IMR-90 (cell line): ENCODE measurements around the gene BRAT1. TPM values are rescaled to one million over a fixed set of nuclear protein-coding genes. Genes with fewer than 3 reads are reported as not detected.

Experiments used
- ATAC-seq: fragments of 200-7000 bp; cut with Tn5 transposase; 2 replicates; pipeline ENCODE4 v1.9.1; 2020; ENCODE audit warnings: low read depth, mild to moderate bottlenecking, moderate library complexity
- BruUV-seq: library from RNA; stranded (reverse); fragments of 400-500 nt; replicated peaks from 2 replicates; lab custom pipeline; 2021; lab: Mats Ljungman, UMichigan
- CTCF ChIA-PET: fragments of 300-600 bp; formaldehyde crosslinking; extraction: SDS; loops from one replicate; lab custom pipeline; 2021; ENCODE audit warnings: antibody characterized with exemption; lab: Yijun Ruan, JAX
- POLR2A ChIA-PET: fragments of 300-600 bp; sonication (Branson Sonifier 250); formaldehyde crosslinking; loops from one replicate; lab custom pipeline; 2022; ENCODE audit warnings: antibody characterized with exemption; ENCODE audit not compliant: unreplicated experiment; lab: Charles Lee
- DNase-seq: peaks from one replicate; pipeline ENCODE4 v3.0.0; 2013
- H2AFZ ChIP-seq: replicated peaks from 2 replicates; pipeline ENCODE3; 2013; ENCODE audit warnings: low read length, mild to moderate bottlenecking; ENCODE audit not compliant: poor library complexity
- H2AK5ac ChIP-seq: 2 replicates; pipeline ENCODE4 v1.6.1; 2013; ENCODE audit warnings: low read depth, low read length, inconsistent platforms
- H2AK9ac ChIP-seq: replicated peaks from 2 replicates; pipeline ENCODE3; 2013; ENCODE audit warnings: mild to moderate bottlenecking, low read depth, low read length, moderate library complexity; ENCODE audit not compliant: poor library complexity
- H2BK120ac ChIP-seq: 2 replicates; pipeline ENCODE4 v1.6.1; 2013; ENCODE audit warnings: low read depth, low read length, inconsistent platforms
- H2BK15ac ChIP-seq: 3 replicates; pipeline ENCODE4 v1.6.1; 2013; ENCODE audit warnings: low read depth, low read length, inconsistent platforms
- H2BK20ac ChIP-seq: 2 replicates; pipeline ENCODE4 v1.6.1; 2013; ENCODE audit warnings: low read depth, mild to moderate bottlenecking, inconsistent platforms, low read length, moderate library complexity
- H2BK5ac ChIP-seq: 2 replicates; pipeline ENCODE4 v1.6.1; 2013; ENCODE audit warnings: mild to moderate bottlenecking, low read depth, low read length, inconsistent platforms; ENCODE audit not compliant: poor library complexity, severe bottlenecking
- H3K14ac ChIP-seq: replicated peaks from 2 replicates; pipeline ENCODE4 v1.6.1; 2013; ENCODE audit warnings: low read depth, low read length, inconsistent platforms
- H3K18ac ChIP-seq: 2 replicates; pipeline ENCODE4 v1.6.1; 2013; ENCODE audit warnings: low read depth, low read length, control low read depth
- H3K23ac ChIP-seq: 2 replicates; pipeline ENCODE4 v1.6.1; 2013; ENCODE audit warnings: low read depth, low read length, inconsistent platforms
- H3K27ac ChIP-seq: 2 replicates; pipeline ENCODE4 v1.5.1; 2013; ENCODE audit warnings: mild to moderate bottlenecking, control low read depth, low read length; ENCODE audit not compliant: insufficient read depth
- H3K27me3 ChIP-seq: 2 replicates; pipeline ENCODE4 v1.6.1; 2013; ENCODE audit warnings: low read length; ENCODE audit not compliant: control insufficient read depth, insufficient read depth
- H3K36me3 ChIP-seq: 2 replicates; pipeline ENCODE4 v1.6.1; 2013; ENCODE audit warnings: low read length, mixed read lengths; ENCODE audit not compliant: control insufficient read depth, insufficient read depth
- H3K4ac ChIP-seq: 2 replicates; pipeline ENCODE4 v1.6.1; 2013; ENCODE audit warnings: low read depth, low read length, inconsistent platforms
- H3K4me1 ChIP-seq: 2 replicates; pipeline ENCODE4 v1.6.1; 2013; ENCODE audit warnings: low read length, mixed read lengths; ENCODE audit not compliant: control insufficient read depth, insufficient read depth
- H3K4me2 ChIP-seq: 2 replicates; pipeline ENCODE4 v1.6.1; 2013; ENCODE audit warnings: low read depth, mild to moderate bottlenecking, control low read depth, low read length, moderate library complexity
- H3K4me3 ChIP-seq: 2 replicates; pipeline ENCODE4 v1.5.1; 2013; ENCODE audit warnings: low read depth, mild to moderate bottlenecking, control low read depth, low read length, moderate library complexity; ENCODE audit not compliant: insufficient read depth
- H3K56ac ChIP-seq: 2 replicates; pipeline ENCODE4 v1.6.1; 2013; ENCODE audit warnings: low read length, inconsistent platforms; ENCODE audit not compliant: insufficient read depth; ENCODE audit errors: extremely low read depth
- H3K79me1 ChIP-seq, 2 experiments: 2 replicates each; pipeline ENCODE4 v1.6.1; 2013; ENCODE audit warnings: low read length in 2 of 2, inconsistent platforms in 1 of 2, low read depth in 1 of 2
- H3K9ac ChIP-seq: 2 replicates; pipeline ENCODE4 v1.6.1; 2013; ENCODE audit warnings: low read depth, low read length, control low read depth
- H3K9me1 ChIP-seq: 2 replicates; pipeline ENCODE4 v1.6.1; 2013; ENCODE audit warnings: low read length, inconsistent platforms; ENCODE audit not compliant: insufficient read depth
- H3K9me3 ChIP-seq: 2 replicates; pipeline ENCODE4 v1.6.1; 2013; ENCODE audit warnings: low read length; ENCODE audit not compliant: control insufficient read depth, insufficient read depth
- H4K20me1 ChIP-seq: 2 replicates; pipeline ENCODE4 v1.6.1; 2013; ENCODE audit warnings: low read length, inconsistent platforms; ENCODE audit not compliant: insufficient read depth
- H4K5ac ChIP-seq: 2 replicates; pipeline ENCODE4 v1.6.1; 2013; ENCODE audit warnings: mild to moderate bottlenecking, low read depth, low read length, control low read depth
- H4K8ac ChIP-seq, 2 experiments: 2 replicates each; pipeline ENCODE4 v1.6.1; 2013; ENCODE audit warnings: low read depth in 2 of 2, low read length in 2 of 2, control low read depth in 1 of 2, inconsistent platforms in 1 of 2
- H4K91ac ChIP-seq: 2 replicates; pipeline ENCODE4 v1.6.1; 2013; ENCODE audit warnings: low read depth, low read length, inconsistent platforms; ENCODE audit not compliant: insufficient read depth
- BHLHE40 ChIP-seq: fragments of 150-350 bp; IDR thresholded peaks from 2 replicates; pipeline ENCODE4 v1.6.1; 2016; ENCODE audit warnings: mild to moderate bottlenecking, low read depth, low read length
- CTCF ChIP-seq: conservative IDR thresholded peaks from 2 replicates; pipeline ENCODE4 v1.5.1; 2012; ENCODE audit warnings: mild to moderate bottlenecking, low read depth, low read length, improper control_type of control experiment
- ELK1 ChIP-seq: fragments of 150-350 bp; IDR thresholded peaks from 2 replicates; pipeline ENCODE4 v1.6.1; 2016; ENCODE audit warnings: low read depth, mild to moderate bottlenecking, low read length, moderate library complexity, borderline replicate concordance
- FOS ChIP-seq: fragments of 150-350 bp; IDR thresholded peaks from 2 replicates; pipeline ENCODE4 v1.6.1; 2016; ENCODE audit warnings: low read depth, low read length
- MAFK ChIP-seq: IDR thresholded peaks from 2 replicates; pipeline ENCODE4 v1.6.1; 2012; ENCODE audit warnings: low read depth, low read length, improper control_type of control experiment
- MAZ ChIP-seq: IDR thresholded peaks from 2 replicates; pipeline ENCODE4 v1.6.1; 2012; ENCODE audit warnings: low read depth, mild to moderate bottlenecking, low read length, improper control_type of control experiment, moderate library complexity, borderline replicate concordance
- MXI1 ChIP-seq: IDR thresholded peaks from 2 replicates; pipeline ENCODE4 v1.6.1; 2012; ENCODE audit warnings: low read depth, mild to moderate bottlenecking, low read length, moderate library complexity, borderline replicate concordance
- NFE2L2 ChIP-seq: fragments of 150-350 bp; IDR thresholded peaks from 2 replicates; pipeline ENCODE4 v1.6.1; 2016; ENCODE audit warnings: low read depth, mild to moderate bottlenecking, low read length
- POLR2A ChIP-seq: IDR thresholded peaks from 2 replicates; pipeline ENCODE4 v1.6.1; 2012; ENCODE audit warnings: mild to moderate bottlenecking, low read depth, low read length
- RAD21 ChIP-seq: IDR thresholded peaks from 2 replicates; pipeline ENCODE4 v1.6.1; 2012; ENCODE audit warnings: low read length, improper control_type of control experiment
- RCOR1 ChIP-seq: IDR thresholded peaks from 2 replicates; pipeline ENCODE4 v1.6.1; 2012; ENCODE audit warnings: mild to moderate bottlenecking, low read length, improper control_type of control experiment; ENCODE audit not compliant: insufficient replicate concordance
- RFX5 ChIP-seq: IDR thresholded peaks from 2 replicates; pipeline ENCODE4 v1.8.0; 2012; ENCODE audit warnings: low read depth, mild to moderate bottlenecking, low read length, moderate library complexity
- SMC3 ChIP-seq: fragments of 150-350 bp; IDR thresholded peaks from 2 replicates; pipeline ENCODE4 v1.6.1; 2016; ENCODE audit warnings: low read depth, mild to moderate bottlenecking, antibody characterized with exemption, low read length, moderate library complexity
- USF2 ChIP-seq: fragments of 150-350 bp; IDR thresholded peaks from 2 replicates; pipeline ENCODE4 v1.6.1; 2017; ENCODE audit warnings: mild to moderate bottlenecking, antibody characterized with exemption, low read length, low read depth
- WGBS, 2 experiments: methylation state at CpG; one replicate each; pipeline versions ENCODE4 v1.1.5 to v1.1.7; 2013; ENCODE audit warnings: missing lambda C conversion rate in 2 of 2; ENCODE audit not compliant: insufficient read length in 1 of 2; ENCODE audit errors: extremely low coverage in 2 of 2; 5-methylcytosine and 5-hydroxymethylcytosine counted together
- dilution Hi-C: fragments of 300-500 bp; cut with HindIII; formaldehyde crosslinking; loops from one replicate; pipeline ENCODE4 v1.14.3; 2018; ENCODE audit warnings: low sequenced_read_pairs; ENCODE audit not compliant: unreplicated experiment
- in situ Hi-C: fragments of 300-500 bp; cut with MboI; formaldehyde crosslinking; loops from 3 replicates; pipeline ENCODE4 v1.14.3; 2019; ENCODE audit warnings: low sequenced_read_pairs, inconsistent platforms, mixed read lengths
- intact Hi-C: fragments of 100-400 bp; cut with micrococcal nuclease; formaldehyde crosslinking; loops from 2 replicates; pipeline ENCODE4 v1.10.0; 2022
- polyA plus RNA-seq, 3 experiments: library from polyadenylated mRNA; depleted of rRNA; stranded (reverse); fragments of >200 nt; gene quantifications; 2 replicates each; pipeline ENCODE4 v1.2.3, GENCODE V29; 2012; ENCODE audit warnings: low replicate concordance in 1 of 3
- total RNA-seq: library from RNA; depleted of rRNA; stranded (reverse); fragments of >200 nt; gene quantifications from 2 replicates; pipeline ENCODE4 v1.2.3, GENCODE V29; 2012

The BRAT1 gene
- total and polyA plus RNA-seq, 2 of the 4 experiments (the other 2 are of a cell fraction), result 6.8 to 21.9 TPM

DNA sequence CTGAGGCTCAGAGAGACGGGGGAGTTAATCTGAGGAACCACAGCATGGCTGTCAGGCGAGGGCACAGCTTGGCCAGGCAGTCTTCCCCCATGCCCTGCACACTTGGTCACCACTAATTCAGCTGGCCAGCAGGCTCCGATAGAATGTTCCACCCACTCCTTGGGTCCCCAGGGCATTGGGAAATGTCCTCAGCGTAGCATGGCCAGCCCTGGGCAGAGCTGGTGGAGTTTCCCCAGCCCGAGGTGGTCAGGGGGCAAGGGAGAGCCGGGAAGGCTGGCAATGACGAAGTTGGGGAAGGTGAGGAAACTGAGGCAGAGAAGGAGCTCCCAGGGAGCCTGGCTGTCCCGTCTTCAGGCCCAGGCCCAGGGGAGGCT, 67.1 kb downstream of the BRAT1 start:
- Histone ChIP-seq H2BK15ac (no peak overlapping the region), H3K27ac (no peak overlapping the region), H3K9me3 (no peaks in the 10 kb centered on the region), H2AK9ac (no peak overlapping the region), H2BK120ac (no peak overlapping the region), H3K18ac (no peak overlapping the region), H3K14ac (no peak overlapping the region), H3K9me1 (0 out of 2 replicates have a peak, but pooled peaks cover 4% of the 10 kb centered on the region), H4K20me1 (no peaks in the 10 kb centered on the region), H3K27me3 (peaks cover 3% of the 10 kb centered on the region; the same call in 1 of the 2 replicates), H3K36me3 (no peaks in the 10 kb centered on the region), H3K79me1 (no peaks in the 10 kb centered on the region), H3K23ac (no peak overlapping the region), H3K4me3 (no peak overlapping the region), H3K9ac (no peak overlapping the region), H3K4me1 (peaks cover 2% of the 10 kb centered on the region), H2BK5ac (no peak overlapping the region), H3K4me2 (no peak overlapping the region), H4K91ac (no peak overlapping the region), H2AFZ (peak overlapping the region; percentile 21), H4K5ac (no peak overlapping the region), H4K8ac (no peak overlapping the region), H2BK20ac (no peak overlapping the region), H2AK5ac (no peak overlapping the region), H3K4ac (no peak overlapping the region), H3K56ac (no peak overlapping the region)
- dilution Hi-C loops, result no loop called here
- TF ChIP-seq FOS (no peak), RFX5 (no peak), MAZ (no peak), RCOR1 (no peak), CTCF (no peak), USF2 (no peak), BHLHE40 (no peak), SMC3 (no peak), POLR2A (no peak), MXI1 (no peak), RAD21 (no peak), ELK1 (no peak), NFE2L2 (no peak), MAFK (no peak)
- ATAC-seq (no peak; the same call in 1 of the 2 replicates), DNase-seq (no peak)
- no TSS peak for BruUV-seq
- intact Hi-C loops, result no loop called here
- CTCF ChIA-PET, result no interaction called here
- 82% methylated on average over 4 of the region's 8 CpGs; no CpG with 5 or more reads in 1 of the 2 experiments for WGBS, 2 experiments
- POLR2A ChIA-PET, result no interaction called here
- in situ Hi-C loops, result no loop called here
